BE2C (cell line): ENCODE measurements around the gene PLEKHA6.

Experiments
- DNase-seq: peaks from one replicate; pipeline ENCODE4 v3.0.0-alpha.2; 2020
- H3K27me3 ChIP-seq: fragments of 250-450 bp; sonication (Bioruptor Pico); 2 replicates; pipeline ENCODE4 v1.5.1; 2020; ENCODE audit warnings: mild to moderate bottlenecking
- H3K36me3 ChIP-seq: fragments of 250-450 bp; sonication (Bioruptor Pico); 2 replicates; pipeline ENCODE4 v1.5.1; 2020; ENCODE audit warnings: mild to moderate bottlenecking
- H3K4me1 ChIP-seq: fragments of 250-450 bp; sonication (Bioruptor Pico); 2 replicates; pipeline ENCODE4 v1.5.1; 2020
- H3K4me3 ChIP-seq: 2 replicates; pipeline ENCODE4 v1.5.1; 2011; ENCODE audit warnings: low read depth, low read length
- H3K9me3 ChIP-seq: fragments of 250-450 bp; sonication (Bioruptor Pico); 2 replicates; pipeline ENCODE4 v1.5.1; 2020
- CTCF ChIP-seq: IDR thresholded peaks from 2 replicates; pipeline ENCODE4 v1.5.1; 2012; ENCODE audit warnings: mild to moderate bottlenecking, low read depth, low read length

Gene PLEKHA6

GRCh38 chr1:204174958-204175357 lies 184.8 kb downstream of the PLEKHA6 start:
- no peak for DNase-seq
- Histone ChIP-seq H3K36me3 (no peaks in the 10 kb centered on the region), H3K4me3 (no peak overlapping the region), H3K27me3 (peaks cover 2% of the 10 kb centered on the region; the same call in 1 of the 2 replicates), H3K9me3 (peaks cover 5% of the 10 kb centered on the region), H3K4me1 (no peaks in the 10 kb centered on the region)
- no peak for TF ChIP-seq CTCF

GRCh38 chr1:204172404-204173029 lies 187.2 kb downstream of the PLEKHA6 start:
- Histone ChIP-seq H3K4me1 (no peaks in the 10 kb centered on the region), H3K27me3 (peaks cover 2% of the 10 kb centered on the region; the same call in 1 of the 2 replicates), H3K36me3 (no peaks in the 10 kb centered on the region), H3K4me3 (no peak overlapping the region), H3K9me3 (peaks cover 6% of the 10 kb centered on the region)
- no peak for DNase-seq
- no peak for TF ChIP-seq CTCF

- H3K9me3 ChIP-seq, result peaks cover 6% of the 10 kb centered on the region
- peaks cover under 1% of the 10 kb centered on the region; the same call in 1 of the 2 replicates for H3K27me3 ChIP-seq
- no peak for DNase-seq
- no peaks in the 10 kb centered on the region for H3K4me1 ChIP-seq
- TF ChIP-seq CTCF, result no peak
- no peaks in the 10 kb centered on the region for H3K36me3 ChIP-seq
- no peak overlapping the region for H3K4me3 ChIP-seq
Measured at GRCh38 chr1:204171751-204172178, 188.0 kb downstream of the PLEKHA6 start.

GRCh38 chr1:204170494-204171155 lies 189.1 kb downstream of the PLEKHA6 start:
- Histone ChIP-seq H3K27me3 (no peaks in the 10 kb centered on the region; the same call in 1 of the 2 replicates), H3K4me3 (no peak overlapping the region), H3K9me3 (peaks cover 6% of the 10 kb centered on the region), H3K36me3 (no peaks in the 10 kb centered on the region), H3K4me1 (no peaks in the 10 kb centered on the region)
- no peak for TF ChIP-seq CTCF
- no peak for DNase-seq

- Histone ChIP-seq H3K27me3 (no peaks in the 10 kb centered on the region), H3K4me3 (no peak overlapping the region)
- no peak for TF ChIP-seq CTCF
Measured at GRCh38 chr1:204169858-204170257, 189.9 kb downstream of the PLEKHA6 start.

More at GRCh38 chr1:204169858-204170257, 189.9 kb downstream of the PLEKHA6 start:
- H3K9me3 ChIP-seq, result peaks cover 6% of the 10 kb centered on the region
- no peaks in the 10 kb centered on the region for H3K4me1 ChIP-seq
- DNase-seq, result no peak
- no peaks in the 10 kb centered on the region for H3K36me3 ChIP-seq
